Gastroesophageal sphincter (tissue), 3 donors: Measurements from ENCODE around the gene TMEM178B.

Experiments used
- EP300 ChIP-seq: sonication (generic); formaldehyde crosslinking; IDR thresholded peaks from one replicate; pipeline ENCODE4 v1.6.1; 2017; ENCODE audit warnings: antibody characterized with exemption, mild to moderate bottlenecking
- POLR2A ChIP-seq, 2 donors: fragments of 450-650 bp; IDR thresholded peaks; one replicate each; pipeline ENCODE4 v1.6.1; 2017; ENCODE audit warnings: antibody characterized with exemption in 2 of 2, mild to moderate bottlenecking in 2 of 2, moderate library complexity in 1 of 2
- POLR2AphosphoS5 ChIP-seq: sonication (generic); formaldehyde crosslinking; IDR thresholded peaks from one replicate; pipeline ENCODE4 v1.6.1; 2017; ENCODE audit warnings: antibody characterized with exemption
- TF ChIP-seq, protein P1 (sequence below), 4 experiments: fragments of 200-600 bp in 2 of 4; fragments of 450-650 bp in 2 of 4; sonication (generic) in 1 of 4; IDR thresholded peaks; one replicate each; pipeline ENCODE4 v1.5.1; 2017 to 2019; ENCODE audit warnings: antibody characterized with exemption in 4 of 4, mild to moderate bottlenecking in 2 of 4, moderate library complexity in 2 of 4

GRCh38 chr7:141500608-141501007 is 426.7 kb downstream of the TMEM178B start:
- TF ChIP-seq POLR2A (IDR thresholded peaks at IDR 0.05), result no peak
- TF ChIP-seq, protein P1, sequence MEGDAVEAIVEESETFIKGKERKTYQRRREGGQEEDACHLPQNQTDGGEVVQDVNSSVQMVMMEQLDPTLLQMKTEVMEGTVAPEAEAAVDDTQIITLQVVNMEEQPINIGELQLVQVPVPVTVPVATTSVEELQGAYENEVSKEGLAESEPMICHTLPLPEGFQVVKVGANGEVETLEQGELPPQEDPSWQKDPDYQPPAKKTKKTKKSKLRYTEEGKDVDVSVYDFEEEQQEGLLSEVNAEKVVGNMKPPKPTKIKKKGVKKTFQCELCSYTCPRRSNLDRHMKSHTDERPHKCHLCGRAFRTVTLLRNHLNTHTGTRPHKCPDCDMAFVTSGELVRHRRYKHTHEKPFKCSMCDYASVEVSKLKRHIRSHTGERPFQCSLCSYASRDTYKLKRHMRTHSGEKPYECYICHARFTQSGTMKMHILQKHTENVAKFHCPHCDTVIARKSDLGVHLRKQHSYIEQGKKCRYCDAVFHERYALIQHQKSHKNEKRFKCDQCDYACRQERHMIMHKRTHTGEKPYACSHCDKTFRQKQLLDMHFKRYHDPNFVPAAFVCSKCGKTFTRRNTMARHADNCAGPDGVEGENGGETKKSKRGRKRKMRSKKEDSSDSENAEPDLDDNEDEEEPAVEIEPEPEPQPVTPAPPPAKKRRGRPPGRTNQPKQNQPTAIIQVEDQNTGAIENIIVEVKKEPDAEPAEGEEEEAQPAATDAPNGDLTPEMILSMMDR (IDR thresholded peaks at IDR 0.05), result no peak
- TF ChIP-seq POLR2AphosphoS5, result no peak
- TF ChIP-seq EP300, result no peak
